Measurements from ENCODE around the gene DDX56.

DDX56 gene

GRCh38 chr7:44534501-44534900 is 39.2 kb downstream of the DDX56 start:
- DNase-seq (ENCODE audit: low spot score) = peak; percentile 25

GRCh38 chr7:44534087-44534486 is 39.6 kb downstream of the DDX56 start:
- no peak for DNase-seq (ENCODE audit: low spot score)

DNA sequence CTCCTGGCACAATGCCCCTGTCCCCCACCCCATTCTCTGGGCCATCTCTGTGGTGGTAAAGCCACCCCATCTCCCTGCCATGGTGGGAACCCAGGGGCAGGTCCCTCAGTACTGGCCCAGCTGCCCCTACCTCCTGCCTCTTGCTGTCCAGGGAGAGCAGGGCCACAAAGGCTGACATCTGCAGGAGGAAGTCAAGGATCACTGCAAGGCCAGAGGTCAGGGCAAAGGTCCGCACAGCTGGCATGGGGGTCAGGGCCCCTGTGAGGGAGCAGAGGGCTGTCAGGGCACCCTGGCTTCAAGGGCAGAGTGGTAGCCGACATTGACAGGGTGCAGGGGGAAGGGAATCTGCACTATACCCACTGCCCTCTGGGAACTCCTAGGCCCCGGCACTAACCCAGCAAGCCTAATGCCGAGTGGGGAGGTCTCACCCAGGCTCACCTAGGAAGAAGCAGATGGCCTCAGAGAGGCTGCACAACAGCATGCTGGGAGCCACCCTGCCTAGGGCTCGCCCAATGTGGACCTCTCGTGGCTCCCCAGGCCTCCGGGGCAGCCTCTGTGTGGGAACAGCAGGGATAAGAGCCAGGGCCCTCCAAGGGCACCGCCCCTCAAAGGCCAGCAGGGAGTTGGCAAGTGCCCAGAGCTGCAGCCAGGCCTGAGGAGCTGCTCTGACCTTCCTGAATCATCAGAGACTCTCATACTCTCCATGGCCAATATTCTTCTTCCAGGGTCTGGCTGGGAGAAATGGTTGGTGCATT is 40.2 kb downstream of the DDX56 start:
- DNase-seq (ENCODE audit: low spot score) = no peak

DNA sequence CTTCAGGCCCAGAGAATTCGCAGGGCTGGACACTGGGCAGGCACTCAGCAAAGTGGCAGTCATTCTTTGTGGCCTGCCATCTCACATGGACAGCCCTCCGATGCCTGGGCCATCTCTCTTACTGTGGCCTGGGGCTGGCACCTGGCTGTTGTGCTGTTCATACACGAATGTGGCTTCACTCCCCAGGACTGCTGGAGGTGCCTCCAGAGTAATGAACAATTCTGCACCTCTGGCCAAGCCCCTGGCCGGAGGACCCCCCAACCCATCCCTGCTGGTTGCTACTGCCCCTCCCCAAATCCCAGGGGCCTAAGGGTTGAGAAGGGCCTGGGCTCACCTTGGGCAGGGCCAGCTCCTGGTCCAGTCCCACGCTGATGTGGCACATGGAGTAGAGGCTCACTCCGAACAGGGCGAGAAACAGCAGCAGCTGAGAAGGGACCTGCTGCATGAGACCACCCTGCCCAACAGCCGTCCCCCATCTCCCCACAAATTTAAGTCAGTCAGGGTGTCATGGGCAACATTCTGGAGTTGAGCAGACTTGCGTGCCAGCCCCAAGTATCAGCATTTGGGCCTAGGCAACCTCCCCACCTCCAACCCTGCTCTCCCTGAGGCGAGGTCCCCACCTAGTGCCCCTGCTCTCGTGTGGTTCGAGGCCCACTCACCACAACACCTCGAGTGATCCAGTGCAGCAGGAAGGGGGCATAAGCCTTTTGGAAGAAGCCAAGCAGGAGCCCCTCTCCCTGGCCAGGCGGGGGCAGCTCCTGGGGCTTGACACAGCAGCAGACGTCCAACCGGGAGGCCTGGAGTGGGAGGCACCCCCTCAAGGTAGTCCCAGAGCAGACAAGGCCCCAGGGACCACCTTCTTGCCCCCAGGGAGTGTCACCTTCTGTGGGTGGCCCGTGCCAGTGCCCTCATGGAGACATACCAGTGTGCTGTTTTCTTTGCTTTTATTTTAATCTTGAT is 42.0 kb downstream of the DDX56 start:
- no peak for DNase-seq (ENCODE audit: low spot score)

- DNase-seq (ENCODE audit: low spot score) = no peak
These were observed 42.7 kb downstream of the DDX56 start for GRCh38 chr7:44530990-44531389.

DNA sequence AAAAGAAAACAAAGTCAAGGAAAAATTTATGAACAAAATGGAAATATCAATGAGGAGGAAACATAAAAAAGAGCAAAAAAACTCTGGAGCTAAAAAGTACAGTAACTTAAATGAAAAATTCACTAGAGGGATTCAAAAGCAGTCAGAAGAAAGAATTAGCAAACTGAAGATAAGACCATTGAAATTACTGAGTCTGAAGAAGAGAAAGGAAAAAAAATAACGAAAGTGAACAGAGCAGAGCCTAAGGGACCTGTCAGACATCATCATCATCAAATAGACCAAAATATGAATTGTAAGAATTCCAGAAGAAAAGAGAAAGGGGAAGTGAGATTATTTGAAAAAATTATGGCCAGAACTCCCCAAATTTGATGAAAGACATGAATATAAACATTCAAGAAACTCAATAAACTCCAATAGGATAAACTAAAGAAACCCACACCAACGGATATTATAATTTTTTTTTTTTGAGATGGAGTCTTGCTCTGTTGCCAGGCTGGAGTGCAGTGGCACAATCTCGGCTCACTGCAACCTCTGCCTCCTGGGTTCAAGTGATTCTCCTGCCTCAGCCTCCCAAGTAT is 48.8 kb downstream of the DDX56 start:
- DNase-seq (ENCODE audit: low spot score) = no peak

GRCh38 chr7:44522315-44522714 is 51.4 kb downstream of the DDX56 start:
- DNase-seq (ENCODE audit: low spot score) = no peak

DNA sequence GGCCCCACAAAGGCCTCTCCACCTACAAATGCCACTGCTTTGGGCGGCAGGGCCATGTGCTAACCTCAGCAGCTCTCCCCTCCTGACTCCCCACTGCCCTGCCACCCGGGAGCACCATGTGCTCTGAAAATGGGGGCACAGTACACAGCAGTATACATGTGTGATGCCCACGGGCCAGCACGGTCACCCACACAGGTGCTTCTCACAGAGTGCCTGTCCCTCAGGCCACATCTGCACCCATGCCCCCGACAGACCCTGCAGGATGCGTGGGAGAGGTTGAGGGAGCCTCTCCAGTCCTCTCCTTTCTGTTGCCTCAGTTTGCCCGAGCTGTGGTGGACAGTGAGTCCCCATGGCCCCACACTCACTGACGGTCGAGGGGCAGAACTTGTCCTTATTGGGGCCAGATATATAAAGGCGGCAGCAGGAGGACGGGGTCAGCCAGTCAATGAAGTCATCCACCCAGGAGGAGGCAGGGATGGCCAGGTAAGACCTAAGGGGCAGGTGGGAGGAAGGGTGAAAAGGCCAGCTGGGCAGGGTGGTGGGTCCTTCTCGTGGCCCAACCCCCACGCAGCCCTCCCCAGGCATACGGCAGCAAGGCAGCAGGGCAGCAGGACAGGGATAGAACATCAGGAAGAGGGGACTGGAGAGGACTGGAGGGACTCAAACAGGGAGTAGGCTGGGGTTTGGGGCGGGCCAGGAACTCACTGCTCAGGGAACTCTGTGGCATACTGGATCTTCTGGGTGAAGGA is 52.2 kb downstream of the DDX56 start:
- DNase-seq (ENCODE audit: low spot score) = no peak

GRCh38 chr7:44520574-44520973 is 53.1 kb downstream of the DDX56 start:
- DNase-seq (ENCODE audit: low spot score) = no peak

DNA sequence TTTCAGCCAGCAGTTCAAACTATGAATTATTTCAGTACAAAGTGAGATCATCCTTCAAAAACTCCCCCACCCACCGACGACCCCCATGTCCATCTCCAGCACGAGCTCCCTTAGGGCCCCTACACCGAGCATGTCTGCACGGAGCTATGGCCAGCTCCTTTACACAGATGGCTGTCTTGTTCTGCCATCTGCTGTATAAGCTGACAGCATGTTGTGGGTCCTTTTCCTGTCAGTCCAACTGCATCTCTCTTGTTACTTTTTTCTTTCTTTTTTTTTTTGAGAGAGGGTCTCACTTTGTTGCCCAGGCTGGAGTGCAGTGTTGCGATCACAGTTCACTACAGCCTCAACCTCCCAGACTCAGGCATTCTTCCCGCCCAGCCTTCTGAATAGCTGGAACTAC is 54.2 kb downstream of the DDX56 start:
- no peak for DNase-seq (ENCODE audit: low spot score)

DNA sequence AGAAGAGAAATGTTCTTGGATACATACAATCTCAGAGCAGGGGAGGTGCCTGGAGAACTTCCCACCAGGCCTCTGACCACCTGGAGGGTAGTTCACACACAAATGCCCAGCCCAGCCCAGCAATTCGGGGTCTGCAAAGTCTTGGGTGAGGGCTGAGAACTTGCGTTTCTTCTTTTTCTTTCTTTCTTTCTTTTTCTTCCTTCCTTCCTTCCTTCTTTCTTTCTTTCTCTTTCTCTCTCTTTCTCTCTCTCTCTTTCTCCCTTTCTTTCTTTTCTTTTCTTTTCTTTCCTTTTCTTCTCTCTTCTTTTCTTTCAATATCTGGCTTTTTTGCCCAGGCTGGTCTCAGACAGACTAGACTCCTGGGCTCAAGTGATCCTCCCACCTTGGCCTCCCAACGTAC is 54.9 kb downstream of the DDX56 start:
- DNase-seq (ENCODE audit: low spot score) = no peak

DNA sequence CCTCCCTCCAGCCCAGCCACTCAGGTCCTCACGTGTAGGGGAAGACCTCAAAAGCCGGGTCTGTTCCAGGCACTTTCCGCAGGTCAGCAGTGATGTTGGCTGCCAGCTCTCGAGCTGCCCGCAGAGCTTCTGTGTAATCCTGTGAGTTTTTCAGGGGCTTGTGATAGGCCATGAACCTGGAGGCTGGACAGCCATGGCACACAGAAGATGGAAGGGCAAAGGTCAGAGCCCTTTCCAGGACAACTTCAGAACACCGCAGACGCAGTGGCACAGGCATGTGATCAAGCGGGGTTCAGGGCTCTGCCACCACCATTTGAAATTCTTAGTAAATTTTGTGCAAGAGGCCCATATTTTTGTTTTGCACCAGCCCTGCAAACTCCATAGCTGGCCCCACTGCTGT is 56.5 kb downstream of the DDX56 start:
- no peak for DNase-seq (ENCODE audit: low spot score)

All from CD4-positive, alpha-beta T cell treated with Interleukin-6 at 100 ng/mL for 8 hours (primary cell).